K562 (cell line): ENCODE measurements around the gene PREX1. TPM values are rescaled to one million over a fixed set of nuclear protein-coding genes. Genes with fewer than 3 reads are reported as not detected.
A peak's percentile ranks its signal among the peaks of the same experiment; 100 is the strongest.

ENCODE experiments used
- CTCF ChIP-seq, 3 experiments: IDR thresholded peaks in 2 of 3; conservative IDR thresholded peaks in 1 of 3; 2 replicates each; pipeline ENCODE4 v1.5.1; 2011 to 2012; ENCODE audit warnings: low read length in 3 of 3, mild to moderate bottlenecking in 3 of 3, control low read depth in 2 of 3, improper control_type of control experiment in 1 of 3, inconsistent platforms in 1 of 3, low read depth in 1 of 3, mixed read lengths in 1 of 3, moderate library complexity in 1 of 3; ENCODE audit not compliant: insufficient read depth in 2 of 3
- HBP1 ChIP-seq: fragments of 450-650 bp; formaldehyde crosslinking; IDR thresholded peaks from 2 replicates; pipeline ENCODE4 v1.4.0; 2022; ENCODE audit warnings: missing genetic modification characterization
- PHF21A ChIP-seq: fragments of 450-650 bp; IDR thresholded peaks from 2 replicates; pipeline ENCODE4 v1.6.1; 2017; ENCODE audit warnings: low read depth, borderline replicate concordance
- POLR2A ChIP-seq: fragments of 450-650 bp; conservative IDR thresholded peaks from 2 replicates; pipeline ENCODE4 v1.6.1; 2016
- RERE ChIP-seq: sonication (generic); formaldehyde crosslinking; IDR thresholded peaks from 2 replicates; pipeline ENCODE4 v1.8.0; 2023; ENCODE audit warnings: missing genetic modification reagents, mild to moderate bottlenecking, borderline replicate concordance
- STAG1 ChIP-seq: sonication (generic); formaldehyde crosslinking; IDR thresholded peaks from 2 replicates; pipeline ENCODE4 v1.5.0; 2020; ENCODE audit warnings: missing genetic modification reagents, borderline replicate concordance
- THRB ChIP-seq: fragments of 450-650 bp; formaldehyde crosslinking; conservative IDR thresholded peaks from 2 replicates; pipeline ENCODE4 v1.4.0; 2022; ENCODE audit warnings: mild to moderate bottlenecking, missing genetic modification characterization
- ZKSCAN1 ChIP-seq: fragments of 150-350 bp; IDR thresholded peaks from 2 replicates; pipeline ENCODE4 v1.6.1; 2016; ENCODE audit warnings: low read depth, low read length
- polyA plus RNA-seq, 8 experiments: library from polyadenylated mRNA; depleted of rRNA in 4 of 8; stranded (reverse) in 5 of 8; unstranded in 3 of 8; fragments of >200 nt; fragmentation: Nextera tagmentation in 2 of 8; fragmentation: Illumina TruSeq in 1 of 8; extraction: Ambion mirVana in 2 of 8; extraction: Trizol in 1 of 8; gene quantifications; 2 replicates each; pipeline versions ENCODE4 v1.2.1 to v1.2.3, GENCODE V29; 2011 to 2014; ENCODE audit warnings: inconsistent platforms in 1 of 8, missing spikeins in 1 of 8
- total RNA-seq, 7 experiments: library from RNA; depleted of rRNA in 6 of 7; stranded (reverse); fragments of >200 nt in 6 of 7; fragmentation: Illumina TruSeq in 2 of 7; extraction: Trizol in 2 of 7; gene quantifications; 2 replicates each; pipeline versions ENCODE4 v1.2.1 to v1.2.3, GENCODE V29; 2011 to 2021; ENCODE audit warnings: low replicate concordance in 1 of 7

The PREX1 gene
- total and polyA plus RNA-seq, 9 of the 15 experiments (the other 6 are each of a cell fraction or from before 2014, with no cell fraction given), result 0.37 to 10.4 (median 4.8) TPM

- TF ChIP-seq RERE (CRISPR knock-in tag), result 0 out of 2 replicates have a peak, but pooled peaks have one; percentile 69
- TF ChIP-seq PHF21A, result no peak
- TF ChIP-seq POLR2A, result no peak
- peak; percentile 85 to 94 (median 89) for TF ChIP-seq CTCF (IDR thresholded peaks at IDR 0.05 in 2 of 3, conservative IDR thresholded peaks at IDR 0.05 in 1 of 3; ENCODE audit: insufficient read depth in 2 of 3, low read depth in 1 of 3, low read length in 3 of 3)
- TF ChIP-seq HBP1 (CRISPR knock-in tag), result no peak
- TF ChIP-seq THRB (CRISPR knock-in tag), result 0 out of 2 replicates have a peak, but pooled peaks have one; percentile 11
- TF ChIP-seq STAG1 (CRISPR knock-in tag), result peak; percentile 94
- TF ChIP-seq ZKSCAN1, result 0 out of 2 replicates have a peak, but pooled peaks have one; percentile 25
Observed at GRCh38 chr20:48620507-48621375, 207.1 kb downstream of the PREX1 start (continued).
